Parathyroid adenoma (tissue), 2 donors: ENCODE measurements around the gene TMEM108.
"Not testable (repeated sequence)": the region's sequence is repeated elsewhere in the genome, so short reads cannot be mapped to it uniquely, and the experiment has no call there.

Experiments used
- H2AFZ ChIP-seq: fragments of 300-600 bp; sonication (generic); one replicate; pipeline ENCODE4 v1.7.0; 2017; ENCODE audit warnings: antibody characterized with exemption, mild to moderate bottlenecking
- H3K27ac ChIP-seq: fragments of 300-600 bp; sonication (generic); one replicate; pipeline ENCODE4 v1.7.0; 2017
- H3K27me3 ChIP-seq: fragments of 300-600 bp; sonication (generic); one replicate; pipeline ENCODE4 v1.7.0; 2017; ENCODE audit warnings: low read length; ENCODE audit not compliant: control insufficient read depth, insufficient read depth
- H3K36me3 ChIP-seq: fragments of 300-600 bp; sonication (generic); one replicate; pipeline ENCODE4 v1.7.0; 2017; ENCODE audit warnings: low read length; ENCODE audit not compliant: control insufficient read depth, insufficient read depth
- H3K4me1 ChIP-seq: fragments of 300-600 bp; sonication (generic); one replicate; pipeline ENCODE4 v1.7.0; 2017; ENCODE audit warnings: control low read depth
- H3K4me2 ChIP-seq: fragments of 300-600 bp; sonication (generic); one replicate; pipeline ENCODE4 v1.7.0; 2017; ENCODE audit warnings: low read length
- H3K4me3 ChIP-seq: fragments of 300-600 bp; sonication (generic); one replicate; pipeline ENCODE4 v1.7.0; 2017; ENCODE audit warnings: low read depth, low read length
- H3K79me2 ChIP-seq: fragments of 300-600 bp; sonication (generic); one replicate; pipeline ENCODE4 v1.7.0; 2017; ENCODE audit warnings: control low read depth
- H3K9ac ChIP-seq: fragments of 300-600 bp; sonication (generic); one replicate; pipeline ENCODE4 v1.7.0; 2017; ENCODE audit warnings: mild to moderate bottlenecking
- H3K9me3 ChIP-seq: fragments of 300-600 bp; sonication (generic); one replicate; pipeline ENCODE4 v1.7.0; 2017; ENCODE audit warnings: low read length; ENCODE audit not compliant: control insufficient read depth
- TF ChIP-seq, protein P1 (sequence below): fragments of 300-600 bp; sonication (generic); IDR thresholded peaks from one replicate; pipeline ENCODE4 v1.7.0; 2017; ENCODE audit warnings: antibody characterized with exemption, mild to moderate bottlenecking
- donor health status: primary hyperparathyroidism.

Gene TMEM108

DNA sequence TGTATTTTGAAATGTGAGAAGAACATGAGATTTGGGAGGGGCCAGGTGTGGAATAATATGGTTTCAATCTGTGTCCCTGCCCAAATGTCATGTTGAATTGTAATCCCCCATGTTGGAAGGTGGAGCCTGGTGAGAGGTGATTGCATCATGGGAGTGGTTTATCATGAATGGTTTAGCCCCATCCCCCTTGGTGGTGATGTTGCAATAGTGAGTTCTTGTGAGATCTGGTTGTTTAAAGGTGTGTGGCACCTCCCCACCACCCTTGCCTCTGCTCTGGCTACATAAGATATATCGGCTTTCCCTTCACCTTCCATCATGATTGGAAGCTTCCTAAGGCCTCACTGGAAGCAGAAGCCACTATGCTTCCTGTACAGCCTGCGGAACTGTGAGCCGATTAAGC is 23.9 kb upstream of the TMEM108 start:
- no peaks in the 10 kb centered on the region for H3K9me3 ChIP-seq
- no peaks in the 10 kb centered on the region for H3K27me3 ChIP-seq

DNA sequence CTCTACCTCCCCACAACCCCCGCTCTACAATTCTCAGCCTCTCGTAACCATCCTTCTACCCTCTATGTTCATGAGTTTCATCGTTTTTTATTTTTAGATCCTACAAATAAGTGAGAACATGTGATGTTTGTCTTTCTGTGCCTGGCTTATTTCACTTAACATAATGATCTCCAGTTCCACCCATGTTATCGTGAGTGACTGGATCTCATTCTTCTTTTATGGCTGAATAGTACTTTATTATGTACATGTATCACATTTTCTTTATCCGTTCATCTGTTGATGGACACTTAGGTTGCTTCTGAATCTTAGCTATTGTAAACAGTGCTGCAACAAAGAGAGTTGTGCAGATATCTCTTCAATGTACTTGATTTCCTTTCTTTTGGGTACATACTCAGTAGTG is 22.6 kb upstream of the TMEM108 start:
- H3K4me3 ChIP-seq, H3K79me2 ChIP-seq, H3K9ac ChIP-seq, H3K27ac ChIP-seq, H3K9me3 ChIP-seq, H3K4me1 ChIP-seq, H3K36me3 ChIP-seq, H3K27me3 ChIP-seq, H3K4me2 ChIP-seq, H2AFZ ChIP-seq: not testable (repeated sequence)

More for the DNA sequence above, 23.9 kb upstream of the TMEM108 start:
- Histone ChIP-seq H3K79me2 (no peaks in the 10 kb centered on the region), H3K4me1 (no peaks in the 10 kb centered on the region), H3K36me3 (no peaks in the 10 kb centered on the region), H2AFZ (no peak overlapping the region), H3K4me2 (no peak overlapping the region), H3K9ac (no peak overlapping the region), H3K27ac (no peak overlapping the region), H3K4me3 (no peak overlapping the region)
- TF ChIP-seq, protein P1, sequence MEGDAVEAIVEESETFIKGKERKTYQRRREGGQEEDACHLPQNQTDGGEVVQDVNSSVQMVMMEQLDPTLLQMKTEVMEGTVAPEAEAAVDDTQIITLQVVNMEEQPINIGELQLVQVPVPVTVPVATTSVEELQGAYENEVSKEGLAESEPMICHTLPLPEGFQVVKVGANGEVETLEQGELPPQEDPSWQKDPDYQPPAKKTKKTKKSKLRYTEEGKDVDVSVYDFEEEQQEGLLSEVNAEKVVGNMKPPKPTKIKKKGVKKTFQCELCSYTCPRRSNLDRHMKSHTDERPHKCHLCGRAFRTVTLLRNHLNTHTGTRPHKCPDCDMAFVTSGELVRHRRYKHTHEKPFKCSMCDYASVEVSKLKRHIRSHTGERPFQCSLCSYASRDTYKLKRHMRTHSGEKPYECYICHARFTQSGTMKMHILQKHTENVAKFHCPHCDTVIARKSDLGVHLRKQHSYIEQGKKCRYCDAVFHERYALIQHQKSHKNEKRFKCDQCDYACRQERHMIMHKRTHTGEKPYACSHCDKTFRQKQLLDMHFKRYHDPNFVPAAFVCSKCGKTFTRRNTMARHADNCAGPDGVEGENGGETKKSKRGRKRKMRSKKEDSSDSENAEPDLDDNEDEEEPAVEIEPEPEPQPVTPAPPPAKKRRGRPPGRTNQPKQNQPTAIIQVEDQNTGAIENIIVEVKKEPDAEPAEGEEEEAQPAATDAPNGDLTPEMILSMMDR = no peak

DNA sequence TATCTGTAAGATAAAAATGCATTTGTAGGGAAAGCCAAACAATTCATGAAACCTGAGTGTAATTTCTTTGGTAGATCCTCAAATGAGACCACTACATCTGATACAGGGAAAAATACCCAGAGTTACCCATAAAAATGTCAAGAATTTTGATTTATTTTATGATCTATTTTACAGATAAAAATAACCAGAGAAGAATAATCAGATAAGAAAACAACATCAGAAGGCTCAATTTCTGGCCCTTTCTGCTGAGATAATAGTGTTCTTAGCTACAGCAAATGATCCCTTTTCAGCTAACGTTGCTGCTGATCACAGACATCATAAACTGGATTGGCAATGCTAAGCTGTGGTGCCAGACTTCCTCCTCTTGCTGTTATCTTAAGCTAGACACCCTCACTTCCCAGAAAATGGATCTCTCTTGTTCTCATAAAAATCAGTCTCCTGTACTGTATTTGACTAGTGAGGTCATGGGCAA is 21.3 kb upstream of the TMEM108 start:
- Histone ChIP-seq H3K27ac (no peak overlapping the region), H3K36me3 (no peaks in the 10 kb centered on the region)

DNA sequence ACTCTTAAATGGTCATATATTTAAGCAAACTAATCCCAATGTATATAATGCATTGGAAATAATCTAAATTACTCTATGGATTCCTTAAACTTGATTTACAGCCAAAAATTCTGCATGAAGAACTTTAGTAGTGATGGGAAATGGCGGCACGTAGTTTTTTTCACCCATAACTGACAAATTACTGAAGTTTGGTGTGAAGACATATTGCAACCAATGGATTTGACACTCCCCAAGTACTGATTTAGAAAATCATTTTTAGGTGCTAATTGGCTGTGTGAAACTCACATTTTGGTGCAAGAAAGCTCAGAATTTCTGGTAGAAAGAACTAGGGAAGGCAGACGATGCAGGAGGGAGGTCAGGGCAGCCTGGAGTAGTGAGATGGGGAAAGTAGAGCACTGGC is 19.3 kb upstream of the TMEM108 start:
- no peaks in the 10 kb centered on the region for H3K27me3 ChIP-seq
- no peak overlapping the region for H3K27ac ChIP-seq
- no peaks in the 10 kb centered on the region for H3K9me3 ChIP-seq
- H3K9ac ChIP-seq = no peak overlapping the region
- H3K4me3 ChIP-seq = no peak overlapping the region
- H2AFZ ChIP-seq = no peak overlapping the region
- TF ChIP-seq, protein P1 = no peak
- no peaks in the 10 kb centered on the region for H3K4me1 ChIP-seq
- no peaks in the 10 kb centered on the region for H3K79me2 ChIP-seq
- H3K4me2 ChIP-seq = no peak overlapping the region
- no peaks in the 10 kb centered on the region for H3K36me3 ChIP-seq

More for the DNA sequence above, 21.3 kb upstream of the TMEM108 start:
- H3K9ac ChIP-seq = no peak overlapping the region
- TF ChIP-seq, protein P1 = no peak
- H3K4me2 ChIP-seq = no peak overlapping the region
- no peak overlapping the region for H2AFZ ChIP-seq
- H3K79me2 ChIP-seq = no peaks in the 10 kb centered on the region
- H3K4me1 ChIP-seq = no peaks in the 10 kb centered on the region
- H3K27me3 ChIP-seq = no peaks in the 10 kb centered on the region
- no peaks in the 10 kb centered on the region for H3K9me3 ChIP-seq
- H3K4me3 ChIP-seq = no peak overlapping the region

DNA sequence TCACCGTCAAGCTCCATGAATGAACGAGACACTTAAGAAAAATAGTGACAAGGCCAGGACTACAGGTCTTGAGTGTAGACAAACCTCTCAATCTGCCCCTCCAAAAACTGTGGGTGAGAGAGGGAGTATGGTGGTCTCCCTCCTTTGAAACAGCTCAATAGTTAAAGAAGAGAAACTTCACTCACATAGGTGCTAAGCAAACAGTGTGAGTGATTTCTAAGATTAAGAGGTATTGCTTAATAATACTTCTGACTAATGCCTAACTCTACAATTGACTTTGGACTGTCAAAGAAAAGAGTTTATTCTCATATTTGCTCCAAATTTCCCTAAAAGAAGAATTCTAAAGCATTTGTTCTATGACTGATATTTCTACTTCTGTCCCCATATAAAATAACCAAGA is 17.0 kb upstream of the TMEM108 start:
- no peak overlapping the region for H3K27ac ChIP-seq
- no peak overlapping the region for H3K4me2 ChIP-seq
- H3K36me3 ChIP-seq = no peaks in the 10 kb centered on the region
- H3K4me3 ChIP-seq = no peak overlapping the region
- TF ChIP-seq, protein P1 = no peak
- no peak overlapping the region for H3K9ac ChIP-seq
- H3K9me3 ChIP-seq = no peaks in the 10 kb centered on the region
- H3K27me3 ChIP-seq = no peaks in the 10 kb centered on the region
- no peak overlapping the region for H2AFZ ChIP-seq
- H3K4me1 ChIP-seq = no peaks in the 10 kb centered on the region
- H3K79me2 ChIP-seq = no peaks in the 10 kb centered on the region
